ENCODE measurements around the gene PLD6. TPM values are rescaled to one million over a fixed set of nuclear protein-coding genes. Genes with fewer than 3 reads are reported as not detected.

The PLD6 gene
- total and polyA plus RNA-seq, 8 donors: 1.1 to 3.0 (median 1.4) TPM; not detected in 2

DNA sequence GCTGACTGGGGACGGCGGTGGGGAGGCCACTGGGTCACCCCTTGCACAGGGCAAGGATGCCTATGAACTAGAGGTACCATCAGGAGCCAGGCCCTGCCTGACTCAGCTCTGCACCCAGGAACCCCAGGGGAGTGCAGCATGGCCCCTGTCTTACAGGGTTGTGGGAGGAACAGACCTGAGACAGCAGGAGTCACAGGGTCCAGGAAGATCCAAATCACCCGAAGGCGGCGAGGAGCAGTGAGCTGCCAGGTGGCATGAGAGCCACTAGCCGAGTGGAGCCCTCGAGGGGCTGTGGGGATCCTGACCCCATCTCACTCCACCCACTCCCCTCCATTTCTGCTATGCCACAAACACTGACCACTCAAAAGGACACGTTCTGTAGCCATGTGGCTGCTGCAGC is 30.8 kb downstream of the PLD6 start:
- no peaks in the 10 kb centered on the region for H3K27me3 ChIP-seq
- no peaks in the 10 kb centered on the region for H3K9me3 ChIP-seq
- H3K27ac ChIP-seq: no peak overlapping the region
- no peak overlapping the region for H3K4me3 ChIP-seq
- peaks cover 89 to 100% (median 100%) of the 10 kb centered on the region in 4 donors for H3K36me3 ChIP-seq
- 89 to 96% (median 94%) methylated on average over 6 to 8 of the region's 8 CpGs for WGBS, 5 donors
- intact Hi-C loops (cut with DNase I; ENCODE audit: low total_unique reads): no loop called here
- no peaks in the 10 kb centered on the region for H3K4me1 ChIP-seq
- TF ChIP-seq POLR2AphosphoS5 (IDR thresholded peaks at IDR 0.05): no peak
- no peak for TF ChIP-seq POLR2A (IDR thresholded peaks at IDR 0.05)
- TF ChIP-seq EP300 (IDR thresholded peaks at IDR 0.05): no peak
- TF ChIP-seq, protein P1, sequence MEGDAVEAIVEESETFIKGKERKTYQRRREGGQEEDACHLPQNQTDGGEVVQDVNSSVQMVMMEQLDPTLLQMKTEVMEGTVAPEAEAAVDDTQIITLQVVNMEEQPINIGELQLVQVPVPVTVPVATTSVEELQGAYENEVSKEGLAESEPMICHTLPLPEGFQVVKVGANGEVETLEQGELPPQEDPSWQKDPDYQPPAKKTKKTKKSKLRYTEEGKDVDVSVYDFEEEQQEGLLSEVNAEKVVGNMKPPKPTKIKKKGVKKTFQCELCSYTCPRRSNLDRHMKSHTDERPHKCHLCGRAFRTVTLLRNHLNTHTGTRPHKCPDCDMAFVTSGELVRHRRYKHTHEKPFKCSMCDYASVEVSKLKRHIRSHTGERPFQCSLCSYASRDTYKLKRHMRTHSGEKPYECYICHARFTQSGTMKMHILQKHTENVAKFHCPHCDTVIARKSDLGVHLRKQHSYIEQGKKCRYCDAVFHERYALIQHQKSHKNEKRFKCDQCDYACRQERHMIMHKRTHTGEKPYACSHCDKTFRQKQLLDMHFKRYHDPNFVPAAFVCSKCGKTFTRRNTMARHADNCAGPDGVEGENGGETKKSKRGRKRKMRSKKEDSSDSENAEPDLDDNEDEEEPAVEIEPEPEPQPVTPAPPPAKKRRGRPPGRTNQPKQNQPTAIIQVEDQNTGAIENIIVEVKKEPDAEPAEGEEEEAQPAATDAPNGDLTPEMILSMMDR (IDR thresholded peaks at IDR 0.05): no peak
- DNase-seq: no peak

DNA sequence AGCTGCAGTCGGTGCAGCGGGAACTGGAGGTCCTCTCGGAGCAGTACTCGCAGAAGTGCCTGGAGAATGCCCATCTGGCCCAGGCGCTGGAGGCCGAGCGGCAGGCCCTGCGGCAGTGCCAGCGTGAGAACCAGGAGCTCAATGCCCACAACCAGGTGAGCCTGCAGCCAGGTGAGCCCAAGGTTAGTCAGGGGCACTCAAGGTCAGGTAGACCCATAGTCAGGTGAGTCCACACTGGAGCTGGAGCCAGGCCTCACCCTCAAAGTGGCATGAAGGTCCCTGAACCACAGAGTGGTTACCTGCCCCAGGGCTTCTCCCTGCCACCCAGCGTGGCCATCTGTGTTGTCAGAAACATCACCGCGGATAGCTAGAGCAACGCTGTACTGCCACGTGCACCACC is 32.2 kb downstream of the PLD6 start:
- intact Hi-C loops (cut with DNase I; ENCODE audit: low total_unique reads): no loop called here
- TF ChIP-seq POLR2AphosphoS5 (IDR thresholded peaks at IDR 0.05): no peak
- no peak for TF ChIP-seq EP300 (IDR thresholded peaks at IDR 0.05)
- TF ChIP-seq POLR2A (IDR thresholded peaks at IDR 0.05): no peak
- TF ChIP-seq, protein P1 (IDR thresholded peaks at IDR 0.05): no peak
- no peaks in the 10 kb centered on the region for H3K4me1 ChIP-seq
- no peak for DNase-seq
- H3K36me3 ChIP-seq: peaks cover 84 to 100% (median 99%) of the 10 kb centered on the region in 4 donors
- no peak overlapping the region for H3K27ac ChIP-seq
- no peaks in the 10 kb centered on the region for H3K27me3 ChIP-seq
- WGBS, 5 donors: 90 to 93% (median 92%) methylated on average over 9 to 14 of the region's 14 CpGs
- H3K4me3 ChIP-seq: no peak overlapping the region
- H3K9me3 ChIP-seq: no peaks in the 10 kb centered on the region

DNA sequence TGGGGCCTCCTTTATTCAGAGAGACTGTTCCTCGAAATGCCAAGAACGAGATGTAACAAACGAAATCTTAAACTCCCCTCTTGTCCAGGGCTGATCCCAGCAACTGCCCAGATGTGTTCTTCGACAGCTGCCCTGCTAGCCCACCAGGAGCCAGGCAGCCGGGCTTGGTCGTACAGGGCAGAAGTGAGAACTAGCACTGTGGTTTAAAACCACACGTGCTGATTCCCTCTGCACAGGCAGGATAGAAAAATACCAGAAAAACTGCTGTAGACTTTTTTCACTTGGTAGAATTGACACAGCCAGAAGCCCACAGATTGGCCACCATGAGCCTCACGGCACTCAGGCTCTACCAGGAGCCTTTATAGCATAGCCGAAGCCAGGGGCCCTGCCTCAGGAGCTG is 33.1 kb downstream of the PLD6 start:
- no peak overlapping the region for H3K4me3 ChIP-seq
- intact Hi-C loops (cut with DNase I; ENCODE audit: low total_unique reads): no loop called here
- peaks cover 75 to 100% (median 99%) of the 10 kb centered on the region in 4 donors for H3K36me3 ChIP-seq
- DNase-seq: no peak
- 90 to 91% (median 91%) methylated on average over 8 to 9 of the region's 9 CpGs for WGBS, 5 donors
- H3K4me1 ChIP-seq: no peaks in the 10 kb centered on the region
- H3K9me3 ChIP-seq: no peaks in the 10 kb centered on the region
- TF ChIP-seq, protein P1 (IDR thresholded peaks at IDR 0.05): no peak
- TF ChIP-seq POLR2AphosphoS5 (IDR thresholded peaks at IDR 0.05) (no peak), POLR2A (IDR thresholded peaks at IDR 0.05) (no peak), EP300 (IDR thresholded peaks at IDR 0.05) (no peak)
- no peaks in the 10 kb centered on the region for H3K27me3 ChIP-seq
- H3K27ac ChIP-seq: peak overlapping the region in 1 of 5 donors; percentile 43

DNA sequence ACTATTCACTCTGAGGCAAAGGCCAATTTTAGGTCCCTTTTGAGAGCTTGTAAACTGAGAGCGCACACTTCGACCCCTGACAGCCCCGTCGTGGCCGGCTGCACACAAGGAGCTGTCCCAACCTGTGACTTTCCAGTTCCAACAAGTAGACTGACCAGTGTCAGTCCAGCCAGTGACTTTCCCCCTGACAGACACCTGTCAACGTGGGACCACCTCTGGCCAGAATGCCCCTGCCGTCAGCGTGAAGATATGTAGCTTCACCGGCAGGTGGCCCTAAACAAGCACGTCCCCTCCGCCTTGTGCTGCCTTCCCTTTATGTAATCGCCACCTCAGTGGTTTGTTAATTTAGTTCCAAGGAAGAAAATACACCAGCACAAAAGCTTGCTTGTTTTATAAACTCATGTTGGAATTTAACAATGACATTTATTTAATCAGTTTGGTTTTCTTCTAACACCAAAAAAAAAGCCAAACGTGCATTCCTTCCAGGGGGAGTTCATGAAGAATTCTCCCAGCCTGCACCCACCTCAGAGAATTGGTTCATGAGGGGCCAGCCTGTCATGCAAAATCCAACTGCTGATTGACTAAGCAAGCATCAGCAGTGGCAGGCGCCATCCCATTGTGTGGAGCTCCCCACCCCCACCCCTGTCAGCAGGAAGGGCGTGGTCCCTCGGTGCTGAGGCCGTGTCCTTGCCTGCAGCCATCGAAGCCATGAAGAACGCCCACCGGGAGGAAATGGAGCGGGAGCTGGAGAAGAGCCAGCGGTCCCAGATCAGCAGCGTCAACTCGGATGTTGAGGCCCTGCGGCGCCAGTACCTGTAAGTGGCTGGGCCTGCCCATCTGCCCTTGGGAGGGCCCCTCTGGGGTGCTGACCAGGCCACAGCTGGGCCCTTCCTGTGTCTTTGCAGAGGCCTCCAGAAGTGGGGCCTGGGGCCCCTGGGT is 33.9 kb downstream of the PLD6 start:
- no peak overlapping the region for H3K27ac ChIP-seq
- H3K4me1 ChIP-seq: no peaks in the 10 kb centered on the region
- no peak overlapping the region for H3K4me3 ChIP-seq
- WGBS, 5 donors: 67 to 80% (median 75%) methylated on average over 15 to 26 of the region's 26 CpGs
- intact Hi-C loops (cut with DNase I; ENCODE audit: low total_unique reads): no loop called here
- no peaks in the 10 kb centered on the region for H3K9me3 ChIP-seq
- DNase-seq: peak in 1 of 2 donors; percentile 64
- TF ChIP-seq, protein P1 (IDR thresholded peaks at IDR 0.05): no peak
- TF ChIP-seq POLR2AphosphoS5 (IDR thresholded peaks at IDR 0.05): peak in 1 of 3 donors; percentile 19
- no peaks in the 10 kb centered on the region for H3K27me3 ChIP-seq
- H3K36me3 ChIP-seq: peaks cover 75 to 100% (median 99%) of the 10 kb centered on the region in 4 donors
